Cerebellar nuclear complex (tissue), 1 donor: ENCODE data around the gene CALM3.

Experiments used
- DNase-seq, 2 experiments: peaks; one replicate each; lab custom pipeline; 2025; lab: John Stamatoyannopoulos, UW

Gene CALM3

DNA sequence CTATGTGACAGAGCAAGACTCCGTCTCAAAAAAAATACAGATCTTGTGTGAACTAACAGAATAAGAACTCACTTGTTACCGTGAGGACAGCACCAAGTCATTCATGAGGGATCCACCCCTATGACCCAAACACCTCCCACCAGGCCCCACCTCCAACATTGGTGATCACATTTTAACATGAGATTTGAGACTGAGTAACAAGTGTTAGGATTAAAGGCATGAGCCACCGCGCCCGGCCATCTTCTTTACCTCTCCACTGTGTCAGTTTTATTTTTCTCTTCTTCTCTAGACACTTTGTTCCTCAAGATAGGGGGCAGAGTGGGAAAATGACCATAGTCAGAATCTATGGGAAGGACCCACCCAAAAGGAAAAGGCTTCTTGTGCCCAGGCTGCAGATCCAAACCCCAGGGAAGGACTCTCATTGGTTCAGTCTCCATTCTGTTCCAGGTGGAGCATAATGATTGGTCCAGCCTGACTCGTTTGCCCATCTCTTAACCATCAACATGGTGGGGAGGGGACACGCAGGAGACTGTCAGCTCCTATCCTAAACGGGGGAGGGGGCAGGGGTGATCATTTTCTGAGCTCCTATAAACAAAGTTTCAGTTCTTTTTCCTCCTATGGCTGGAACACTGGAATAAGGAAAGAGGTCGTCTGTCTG is 1.3 kb upstream of the CALM3 start:
- DNase-seq, result no peak

- DNase-seq, result peak in 1 of 2 experiments; percentile 81
Measured at GRCh38 chr19:46600384-46601317, 479 bp upstream of the CALM3 start.

- no peak for DNase-seq
Measured at GRCh38 chr19:46602392-46603194, 1.5 kb downstream of the CALM3 start.

- DNase-seq, result no peak
Measured at GRCh38 chr19:46603195-46603637, 2.1 kb downstream of the CALM3 start.

DNA sequence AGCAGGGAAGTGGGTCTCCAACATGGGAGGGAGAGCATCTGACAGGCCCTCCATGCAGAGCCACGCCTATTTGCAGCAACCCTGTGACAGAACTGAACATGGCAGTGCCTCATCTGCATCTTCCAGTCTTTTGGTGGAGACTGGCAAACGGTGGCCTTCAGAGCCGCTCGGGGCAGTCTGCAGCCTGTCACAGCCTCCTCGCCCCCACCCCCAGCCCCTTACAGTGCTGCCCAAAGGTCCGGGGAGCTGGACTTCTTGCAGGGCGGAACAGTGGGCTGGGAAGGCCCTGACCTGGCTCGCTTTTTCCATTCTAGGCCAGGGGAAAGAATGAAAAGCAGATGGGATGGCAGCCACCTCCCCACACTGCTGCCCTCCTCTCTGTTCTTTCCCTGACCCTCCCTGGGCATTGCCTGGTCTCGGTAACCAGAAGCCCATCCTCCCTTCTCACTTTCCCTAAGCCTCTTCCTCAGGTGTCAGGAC is 2.7 kb downstream of the CALM3 start:
- no peak for DNase-seq

- DNase-seq, result no peak
Measured at GRCh38 chr19:46604781-46605355, 3.7 kb downstream of the CALM3 start.

DNA sequence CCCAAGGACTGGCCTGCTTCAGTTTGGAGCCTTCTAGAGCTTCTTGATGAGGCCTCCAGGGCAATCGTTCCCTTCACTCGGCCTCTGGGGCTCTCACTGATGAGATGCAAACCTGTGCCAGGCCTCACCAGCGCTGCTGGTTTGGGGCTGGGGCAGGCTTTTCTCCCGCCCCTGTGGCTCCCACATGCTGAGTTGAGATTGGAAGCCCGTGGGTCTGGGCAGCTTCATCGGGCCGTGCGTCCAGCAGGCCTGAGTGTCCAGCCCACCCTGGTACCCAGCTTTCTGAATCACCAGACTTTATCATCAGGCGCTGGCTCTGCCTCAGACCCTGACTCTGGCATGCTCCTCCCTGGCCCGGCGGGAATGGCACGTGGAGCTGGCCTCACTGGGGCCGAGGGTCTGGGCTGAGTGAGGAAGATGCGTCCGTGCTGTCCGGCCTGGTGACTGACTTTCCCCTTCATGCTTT is 4.3 kb downstream of the CALM3 start:
- no peak for DNase-seq

- DNase-seq, result no peak
Measured at GRCh38 chr19:46606019-46606418, 4.9 kb downstream of the CALM3 start.

GRCh38 chr19:46606681-46607447 is 5.7 kb downstream of the CALM3 start:
- DNase-seq, result no peak

DNA sequence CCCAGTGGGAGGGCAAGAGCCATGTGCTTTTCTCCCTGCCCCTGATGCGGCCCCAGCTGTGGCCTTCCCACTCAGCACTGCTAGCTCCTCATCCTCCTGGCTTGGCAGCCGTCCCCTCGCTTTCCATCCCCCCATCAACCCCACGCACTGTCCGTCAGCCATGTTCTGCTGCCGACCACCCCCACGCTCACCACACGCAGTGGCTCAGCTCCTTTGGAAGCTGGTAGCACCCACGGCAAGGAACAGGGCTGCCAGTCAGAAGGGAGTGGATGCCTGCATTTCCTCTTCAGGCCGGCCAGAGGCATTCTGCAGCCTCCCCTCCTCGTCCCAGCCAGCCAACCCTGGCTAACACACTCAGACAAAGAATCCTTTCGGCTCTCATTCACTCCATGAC is 6.3 kb downstream of the CALM3 start:
- no peak for DNase-seq

DNA sequence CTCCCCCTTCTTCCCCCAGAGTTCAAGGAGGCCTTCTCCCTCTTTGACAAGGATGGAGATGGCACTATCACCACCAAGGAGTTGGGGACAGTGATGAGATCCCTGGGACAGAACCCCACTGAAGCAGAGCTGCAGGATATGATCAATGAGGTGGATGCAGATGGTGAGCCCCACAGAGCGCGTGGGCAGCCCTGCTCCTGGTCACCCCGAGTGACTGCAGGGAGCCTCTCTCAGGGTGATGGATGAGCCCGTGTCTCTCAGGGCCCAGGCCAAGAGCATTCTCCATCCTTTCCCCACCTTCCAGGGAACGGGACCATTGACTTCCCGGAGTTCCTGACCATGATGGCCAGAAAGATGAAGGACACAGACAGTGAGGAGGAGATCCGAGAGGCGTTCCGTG is 7.0 kb downstream of the CALM3 start:
- no peak for DNase-seq

GRCh38 chr19:46608581-46609345 is 7.6 kb downstream of the CALM3 start:
- DNase-seq, result no peak

GRCh38 chr19:46609511-46610412 is 8.6 kb downstream of the CALM3 start:
- no peak for DNase-seq

DNA sequence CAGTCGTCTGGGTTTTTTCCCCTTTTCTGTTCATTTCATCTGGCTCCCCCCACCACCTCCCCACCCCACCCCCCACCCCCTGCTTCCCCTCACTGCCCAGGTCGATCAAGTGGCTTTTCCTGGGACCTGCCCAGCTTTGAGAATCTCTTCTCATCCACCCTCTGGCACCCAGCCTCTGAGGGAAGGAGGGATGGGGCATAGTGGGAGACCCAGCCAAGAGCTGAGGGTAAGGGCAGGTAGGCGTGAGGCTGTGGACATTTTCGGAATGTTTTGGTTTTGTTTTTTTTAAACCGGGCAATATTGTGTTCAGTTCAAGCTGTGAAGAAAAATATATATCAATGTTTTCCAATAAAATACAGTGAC is 9.3 kb downstream of the CALM3 start:
- DNase-seq, result no peak

- DNase-seq, result no peak
Measured at GRCh38 chr19:46610851-46611770, 10.0 kb downstream of the CALM3 start.

DNA sequence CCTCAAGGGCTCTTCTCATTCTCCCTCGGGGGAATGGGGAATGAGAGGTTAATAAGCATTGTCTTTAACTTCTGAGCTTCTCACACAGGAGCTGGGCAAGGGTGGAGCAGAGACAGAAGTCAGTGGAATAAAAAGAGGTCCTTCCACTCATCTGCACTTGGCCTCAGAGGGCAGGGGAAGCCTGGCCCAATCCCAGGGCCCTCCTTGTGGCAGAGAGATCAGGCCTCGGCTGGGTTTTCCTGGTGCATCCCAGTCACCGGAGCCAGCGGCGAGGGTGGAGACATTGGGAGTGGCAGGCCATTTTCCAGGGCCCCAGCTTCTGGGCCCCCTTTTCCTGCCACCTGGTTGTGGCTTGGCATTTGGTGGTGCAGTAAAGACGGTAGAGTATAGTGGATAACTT is 10.6 kb downstream of the CALM3 start:
- DNase-seq, result no peak

DNA sequence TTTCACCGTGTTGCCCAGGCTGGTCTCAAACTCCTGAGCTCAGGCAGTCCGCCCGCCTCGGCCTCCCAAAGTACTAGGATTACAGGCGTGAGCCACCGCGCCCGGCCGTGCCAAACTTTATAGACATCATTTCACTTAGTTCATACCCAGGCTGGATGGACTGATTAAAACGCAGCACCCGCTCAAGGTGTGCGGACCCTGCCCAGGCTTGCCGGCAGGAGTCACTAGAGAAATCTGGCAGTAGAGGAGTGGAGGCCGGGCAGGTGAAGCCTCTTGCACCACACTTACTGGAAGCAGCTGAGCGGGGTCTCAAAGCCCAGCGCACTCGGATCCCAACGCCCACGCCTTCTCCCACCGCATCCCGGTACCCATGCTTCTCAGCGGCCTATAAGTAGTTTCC is 12.4 kb downstream of the CALM3 start:
- no peak for DNase-seq

DNA sequence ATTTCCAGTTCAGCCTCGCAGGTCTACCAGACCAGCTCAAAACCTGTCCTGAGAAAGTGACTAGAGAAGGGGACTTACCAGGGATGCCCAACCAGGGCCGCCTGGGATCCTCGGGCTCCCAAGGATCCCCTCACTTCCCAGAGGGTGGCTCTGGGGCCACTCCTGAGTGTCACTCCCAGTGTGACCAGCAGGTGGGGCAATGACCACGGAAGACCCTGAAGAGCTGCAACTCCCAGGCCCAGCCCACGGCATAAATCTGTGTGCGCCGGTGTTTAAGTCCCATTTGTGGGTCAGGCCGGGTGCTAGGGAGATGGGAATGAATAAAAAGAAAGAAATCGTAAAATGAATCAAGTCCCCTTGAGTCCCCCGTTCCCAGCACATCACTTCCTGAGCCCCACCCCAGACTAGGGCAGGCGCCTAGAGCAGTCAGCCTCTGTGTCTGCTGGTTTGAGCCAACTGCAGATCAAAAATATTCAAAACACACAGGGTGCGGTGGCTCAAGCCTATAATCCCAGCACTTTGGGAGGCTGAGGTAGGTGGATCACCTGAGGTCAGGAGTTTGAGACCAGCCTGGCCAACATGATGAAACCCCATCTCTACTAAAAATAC is 13.1 kb downstream of the CALM3 start:
- DNase-seq, result peak in 1 of 2 experiments; percentile 45
